Measurements from ENCODE around the gene HOXA7.

DNA sequence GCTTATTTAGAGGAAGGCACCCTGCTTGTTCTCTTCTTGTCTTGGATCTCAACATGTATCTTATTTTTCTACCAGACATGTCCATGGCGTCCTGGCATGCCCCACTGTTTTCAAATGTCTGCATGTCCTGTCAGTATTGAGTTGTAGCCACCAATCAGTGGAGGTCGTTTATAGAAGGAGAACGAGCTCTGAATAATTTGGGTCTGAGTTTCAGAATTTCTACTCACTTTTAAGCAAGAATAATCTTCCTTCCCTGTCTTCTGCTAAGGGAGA, 46.3 kb upstream of the HOXA7 start:
- TF ChIP-seq, protein P1, sequence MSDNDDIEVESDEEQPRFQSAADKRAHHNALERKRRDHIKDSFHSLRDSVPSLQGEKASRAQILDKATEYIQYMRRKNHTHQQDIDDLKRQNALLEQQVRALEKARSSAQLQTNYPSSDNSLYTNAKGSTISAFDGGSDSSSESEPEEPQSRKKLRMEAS (IDR thresholded peaks at IDR 0.05; ENCODE audit: low read depth, low read length) = no peak
- TF ChIP-seq, protein P2, sequence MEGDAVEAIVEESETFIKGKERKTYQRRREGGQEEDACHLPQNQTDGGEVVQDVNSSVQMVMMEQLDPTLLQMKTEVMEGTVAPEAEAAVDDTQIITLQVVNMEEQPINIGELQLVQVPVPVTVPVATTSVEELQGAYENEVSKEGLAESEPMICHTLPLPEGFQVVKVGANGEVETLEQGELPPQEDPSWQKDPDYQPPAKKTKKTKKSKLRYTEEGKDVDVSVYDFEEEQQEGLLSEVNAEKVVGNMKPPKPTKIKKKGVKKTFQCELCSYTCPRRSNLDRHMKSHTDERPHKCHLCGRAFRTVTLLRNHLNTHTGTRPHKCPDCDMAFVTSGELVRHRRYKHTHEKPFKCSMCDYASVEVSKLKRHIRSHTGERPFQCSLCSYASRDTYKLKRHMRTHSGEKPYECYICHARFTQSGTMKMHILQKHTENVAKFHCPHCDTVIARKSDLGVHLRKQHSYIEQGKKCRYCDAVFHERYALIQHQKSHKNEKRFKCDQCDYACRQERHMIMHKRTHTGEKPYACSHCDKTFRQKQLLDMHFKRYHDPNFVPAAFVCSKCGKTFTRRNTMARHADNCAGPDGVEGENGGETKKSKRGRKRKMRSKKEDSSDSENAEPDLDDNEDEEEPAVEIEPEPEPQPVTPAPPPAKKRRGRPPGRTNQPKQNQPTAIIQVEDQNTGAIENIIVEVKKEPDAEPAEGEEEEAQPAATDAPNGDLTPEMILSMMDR (IDR thresholded peaks at IDR 0.05; ENCODE audit: low read depth, low read length) = no peak
- no peak for TF ChIP-seq MYC (IDR thresholded peaks at IDR 0.05; ENCODE audit: low read depth, low read length)

All from NB4 (cell line).